ENCODE measurements around the gene SCARF2. TPM values are rescaled to one million over a fixed set of nuclear protein-coding genes. Genes with fewer than 3 reads are reported as not detected.
"Not testable (repeated sequence)": the region's sequence is repeated elsewhere in the genome, so short reads cannot be mapped to it uniquely, and the experiment has no call there.

SCARF2 gene
- total RNA-seq, 1 donor, result 15.5 TPM

GRCh38 chr22:20378110-20378509 is 59.5 kb downstream of the SCARF2 start:
- no peak for TF ChIP-seq CTCF (IDR thresholded peaks at IDR 0.05; ENCODE audit: insufficient read depth, low read depth, low read length)
- no peak for DNase-seq (ENCODE audit: low read depth)

GRCh38 chr22:20376983-20377382 is 60.6 kb downstream of the SCARF2 start:
- DNase-seq (ENCODE audit: low read depth); H3K4me3 ChIP-seq (ENCODE audit: low read depth, low read length): not testable (repeated sequence)

More at GRCh38 chr22:20378110-20378509, 59.5 kb downstream of the SCARF2 start:
- no peak overlapping the region for H3K4me3 ChIP-seq (ENCODE audit: low read depth, low read length)

- not testable (repeated sequence) for H3K4me3 ChIP-seq (ENCODE audit: low read depth, low read length); DNase-seq (ENCODE audit: low read depth)
These were observed 61.3 kb downstream of the SCARF2 start for GRCh38 chr22:20376281-20376680.

Small RNAs within 50 kb of the gene (small RNA-seq; reads per million reads assigned to genes)
- not detected for gene RF00019
- not detected for gene RN7SL812P
- not detected for gene RNU6-225P
- not detected for gene RNY1P9

Other genes with a start within 250 kb of the SCARF2 start
- 0.97 and 1.3 TPM in 2 replicates for gene RTN4R, start 169.5 kb downstream of the SCARF2 start, total RNA-seq
- 47.1 and 63.1 TPM in 2 replicates for gene DGCR6L, start 117.8 kb downstream of the SCARF2 start, total RNA-seq
- gene ZNF74, start 43.7 kb downstream of the SCARF2 start, total RNA-seq, result 10.3 and 10.8 TPM in 2 replicates
- 29.3 and 31.1 TPM in 2 replicates for gene KLHL22, start 58.0 kb upstream of the SCARF2 start, total RNA-seq
- 37.0 and 51.0 TPM in 2 replicates for gene MED15, start 69.8 kb upstream of the SCARF2 start, total RNA-seq

Measured in fibroblast of villous mesenchyme (primary cell).